HUDEP-2 (cell line): ENCODE results near the gene TMTC2.
A peak's percentile ranks its signal among the peaks of the same experiment; 100 is the strongest.
"Not testable (repeated sequence)": the region's sequence is repeated elsewhere in the genome, so short reads cannot be mapped to it uniquely, and the experiment has no call there.

Experiments used
- DNase-seq, 76 experiments: peaks; one replicate each; lab custom pipeline; 2025; ENCODE audit not compliant: unreplicated experiment in 76 of 76; lab: John Stamatoyannopoulos, UW

Gene TMTC2

GRCh38 chr12:83110424-83110823 lies 423.7 kb downstream of the TMTC2 start:
- DNase-seq = no peak

GRCh38 chr12:83113945-83114344 lies 427.2 kb downstream of the TMTC2 start:
- no peak for DNase-seq

- no peak for DNase-seq
Measured at GRCh38 chr12:83114966-83115365, 428.3 kb downstream of the TMTC2 start.

- not testable (repeated sequence) for DNase-seq
Measured at GRCh38 chr12:83117926-83118325, 431.2 kb downstream of the TMTC2 start.

GRCh38 chr12:83121897-83122622 lies 435.4 kb downstream of the TMTC2 start:
- no peak for DNase-seq

GRCh38 chr12:83122623-83122934 lies 435.9 kb downstream of the TMTC2 start:
- no peak for DNase-seq

- DNase-seq = no peak
Measured at GRCh38 chr12:83123039-83123438, 436.3 kb downstream of the TMTC2 start.

- no peak for DNase-seq
Measured at GRCh38 chr12:83128540-83128939, 441.8 kb downstream of the TMTC2 start.

- no peak for DNase-seq
Measured at GRCh38 chr12:83130178-83130577, 443.5 kb downstream of the TMTC2 start.

- DNase-seq = no peak
Measured at GRCh38 chr12:83132360-83132759, 445.7 kb downstream of the TMTC2 start.

- no peak for DNase-seq
Measured at GRCh38 chr12:83136411-83136810, 449.7 kb downstream of the TMTC2 start.

- no peak for DNase-seq
Measured at GRCh38 chr12:83140135-83140534, 453.4 kb downstream of the TMTC2 start.

GRCh38 chr12:83141460-83141994 lies 454.8 kb downstream of the TMTC2 start:
- DNase-seq = no peak

GRCh38 chr12:83142914-83143313 lies 456.2 kb downstream of the TMTC2 start:
- DNase-seq = no peak

GRCh38 chr12:83143950-83144349 lies 457.2 kb downstream of the TMTC2 start:
- no peak for DNase-seq

GRCh38 chr12:83145325-83145840 lies 458.7 kb downstream of the TMTC2 start:
- DNase-seq = no peak

- DNase-seq = no peak
Measured at GRCh38 chr12:83147341-83147740, 460.6 kb downstream of the TMTC2 start.

GRCh38 chr12:83149987-83150386 lies 463.3 kb downstream of the TMTC2 start:
- peak in 2 of 76 experiments; percentile 7 to 22 for DNase-seq

- peak in 37 of 76 experiments; percentile 1 to 85 (median 42) for DNase-seq
Measured at GRCh38 chr12:83150465-83151189, 463.9 kb downstream of the TMTC2 start.

GRCh38 chr12:83153177-83153576 lies 466.5 kb downstream of the TMTC2 start:
- no peak for DNase-seq

GRCh38 chr12:83156815-83157214 lies 470.1 kb downstream of the TMTC2 start:
- DNase-seq = no peak

GRCh38 chr12:83157604-83158003 lies 470.9 kb downstream of the TMTC2 start:
- no peak for DNase-seq
